ENCODE results near the gene NPTX1.
A peak's percentile ranks its signal among the peaks of the same experiment; 100 is the strongest.

Gene NPTX1

GRCh38 chr17:80475910-80476876 lies at the start of gene NPTX1:
TSS of gene NPTX1 (minus strand) at chr17:80476607. CDS start at chr17:80476446, 161 bp downstream.
- H3K9ac ChIP-seq (ENCODE audit: low read length) = peak within 1 kb of the TSS; percentile 61
- peak within 1 kb of the TSS; percentile 62 to 72 for H3K4me3 ChIP-seq (ENCODE audit: low read depth in 1 of 2, low read length in 2 of 2)
- peak within 1 kb of the TSS; percentile 74 for H3K27ac ChIP-seq (ENCODE audit: low read depth, low read length)
- H3K27me3 ChIP-seq (ENCODE audit: control insufficient read depth in 1 of 2, insufficient read depth in 2 of 2, low read length in 2 of 2) = peaks cover 0 to 32% of the 10 kb centered on the region in 2 donors
- H3K9me3 ChIP-seq (ENCODE audit: low read length) = no peaks in the 10 kb centered on the region
- H3K4me1 ChIP-seq (ENCODE audit: insufficient read depth, low read length) = peaks cover 26% of the 10 kb centered on the region
- peaks cover 16% of the 10 kb centered on the region for H3K36me3 ChIP-seq (ENCODE audit: insufficient read depth, low read length)

DNA sequence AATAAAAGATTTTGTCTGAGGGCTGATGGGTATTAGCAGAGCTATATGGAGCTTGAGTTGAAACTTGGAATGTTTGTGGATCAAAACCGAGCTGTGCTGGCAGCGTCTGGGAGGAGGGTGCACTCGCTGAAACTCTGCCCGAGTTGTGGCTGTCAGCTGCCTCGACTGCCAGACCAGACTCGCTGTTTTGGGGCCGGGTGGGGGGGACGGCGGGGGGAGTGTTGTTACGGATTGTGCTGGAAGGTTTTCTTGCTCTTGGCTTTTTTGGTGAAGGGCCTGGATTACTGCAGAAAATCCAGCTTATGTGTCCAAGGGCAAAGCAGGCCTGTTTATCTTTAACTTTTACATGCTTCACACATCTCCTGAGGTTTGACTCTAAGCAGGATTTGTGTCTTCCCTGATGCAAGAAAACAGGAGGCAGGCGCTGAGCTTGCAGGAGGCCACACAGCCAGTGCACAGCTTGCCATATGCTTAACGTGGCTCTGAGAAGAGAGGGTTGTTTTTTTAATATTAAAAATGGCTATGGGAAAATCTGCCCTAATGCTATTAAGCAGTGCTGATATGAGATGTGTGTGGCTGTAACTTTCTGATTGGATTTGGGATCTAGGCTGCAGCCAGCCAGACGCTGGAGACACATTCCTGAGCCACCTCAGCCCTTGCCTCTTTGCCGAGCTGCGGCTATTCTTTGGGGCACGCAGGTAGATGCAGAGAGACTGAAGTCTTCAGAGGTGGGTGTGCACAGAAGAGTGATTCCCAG lies 47.7 kb upstream of the NPTX1 start:
- H3K9ac ChIP-seq (ENCODE audit: low read length) = no peak overlapping the region
- H3K4me3 ChIP-seq (ENCODE audit: low read depth in 1 of 2, low read length in 2 of 2) = no peak overlapping the region
- no peaks in the 10 kb centered on the region for H3K9me3 ChIP-seq (ENCODE audit: low read length)
- peaks cover 27% of the 10 kb centered on the region for H3K4me1 ChIP-seq (ENCODE audit: insufficient read depth, low read length)
- H3K27me3 ChIP-seq (ENCODE audit: control insufficient read depth in 1 of 2, insufficient read depth in 2 of 2, low read length in 2 of 2) = no peaks in the 10 kb centered on the region
- H3K27ac ChIP-seq (ENCODE audit: low read depth, low read length) = peak overlapping the region; percentile 67
- H3K36me3 ChIP-seq (ENCODE audit: insufficient read depth, low read length) = no peaks in the 10 kb centered on the region

DNA sequence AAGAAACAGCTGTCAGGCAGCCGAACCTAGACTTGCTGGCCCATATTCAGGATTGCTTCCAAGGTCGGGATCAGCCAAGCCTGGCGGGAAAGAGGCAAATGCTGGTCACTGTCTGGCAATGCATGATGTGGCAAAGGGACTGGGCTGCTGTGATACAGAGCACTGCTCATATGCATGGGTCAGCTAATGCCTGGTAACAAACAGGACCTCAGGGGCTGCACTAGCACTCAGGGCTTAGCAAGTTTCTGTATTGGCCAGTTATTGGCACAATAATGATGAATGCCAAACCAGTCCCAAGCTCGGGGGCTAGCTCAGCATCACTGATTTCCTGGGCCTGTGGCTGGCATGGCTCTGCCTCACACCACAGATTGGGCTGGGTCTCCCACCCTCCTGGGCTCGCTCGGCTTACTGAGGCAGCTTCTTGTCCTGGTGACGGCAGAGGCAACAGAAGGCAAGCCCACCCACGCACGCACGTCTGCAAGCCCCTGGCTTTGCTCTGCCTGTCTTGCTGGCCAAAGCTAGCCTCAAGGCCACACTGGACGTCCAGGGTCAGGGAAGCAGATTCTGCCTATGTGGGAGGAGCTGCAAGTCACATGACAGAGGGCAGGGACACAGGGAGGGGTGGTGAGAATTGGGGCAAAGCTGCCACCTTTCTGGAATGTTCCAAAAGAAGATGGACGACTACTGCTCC lies 46.8 kb upstream of the NPTX1 start:
- peaks cover 21% of the 10 kb centered on the region for H3K4me1 ChIP-seq (ENCODE audit: insufficient read depth, low read length)
- no peak overlapping the region for H3K9ac ChIP-seq (ENCODE audit: low read length)
- H3K27ac ChIP-seq (ENCODE audit: low read depth, low read length) = no peak overlapping the region
- H3K9me3 ChIP-seq (ENCODE audit: low read length) = no peaks in the 10 kb centered on the region
- no peak overlapping the region for H3K4me3 ChIP-seq (ENCODE audit: low read depth in 1 of 2, low read length in 2 of 2)
- H3K27me3 ChIP-seq (ENCODE audit: control insufficient read depth in 1 of 2, insufficient read depth in 2 of 2, low read length in 2 of 2) = no peaks in the 10 kb centered on the region
- H3K36me3 ChIP-seq (ENCODE audit: insufficient read depth, low read length) = no peaks in the 10 kb centered on the region

DNA sequence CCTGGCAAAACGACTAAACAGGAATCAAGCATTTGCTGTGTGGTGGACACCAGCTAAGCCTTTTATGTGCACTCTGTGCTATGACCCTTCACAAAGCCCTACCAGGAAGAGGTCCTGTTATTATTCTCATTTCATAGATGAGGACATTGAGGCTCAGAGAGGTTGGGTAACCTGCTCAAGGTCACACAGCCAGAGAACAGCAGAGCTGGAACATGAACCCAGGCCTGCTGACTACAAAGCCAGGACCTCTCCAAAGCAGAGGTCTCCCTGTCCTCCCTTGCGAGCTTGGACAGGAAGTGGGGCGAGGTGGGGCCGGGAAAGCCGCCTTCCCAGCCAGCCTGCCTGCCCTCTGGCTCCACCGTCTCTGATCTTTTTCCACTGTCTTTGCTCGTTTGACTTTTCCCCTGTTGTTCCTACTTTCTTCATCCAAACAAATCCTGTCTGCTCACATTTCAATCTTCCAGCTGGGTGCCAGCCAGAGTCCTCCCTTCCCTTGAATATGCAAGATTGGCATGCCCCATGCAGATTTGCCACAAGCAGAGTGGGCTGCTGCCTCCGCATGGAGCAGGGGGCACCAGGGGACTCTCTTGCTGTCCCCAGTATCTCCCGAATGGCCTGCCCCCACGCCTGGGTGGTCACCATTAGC lies 44.5 kb upstream of the NPTX1 start:
- Histone ChIP-seq H3K4me3 (ENCODE audit: low read depth in 1 of 2, low read length in 2 of 2) (no peak overlapping the region), H3K27ac (ENCODE audit: low read depth, low read length) (no peak overlapping the region), H3K9ac (ENCODE audit: low read length) (no peak overlapping the region), H3K9me3 (ENCODE audit: low read length) (no peaks in the 10 kb centered on the region), H3K36me3 (ENCODE audit: insufficient read depth, low read length) (no peaks in the 10 kb centered on the region), H3K4me1 (ENCODE audit: insufficient read depth, low read length) (peaks cover 21% of the 10 kb centered on the region), H3K27me3 (ENCODE audit: control insufficient read depth in 1 of 2, insufficient read depth in 2 of 2, low read length in 2 of 2) (no peaks in the 10 kb centered on the region)

DNA sequence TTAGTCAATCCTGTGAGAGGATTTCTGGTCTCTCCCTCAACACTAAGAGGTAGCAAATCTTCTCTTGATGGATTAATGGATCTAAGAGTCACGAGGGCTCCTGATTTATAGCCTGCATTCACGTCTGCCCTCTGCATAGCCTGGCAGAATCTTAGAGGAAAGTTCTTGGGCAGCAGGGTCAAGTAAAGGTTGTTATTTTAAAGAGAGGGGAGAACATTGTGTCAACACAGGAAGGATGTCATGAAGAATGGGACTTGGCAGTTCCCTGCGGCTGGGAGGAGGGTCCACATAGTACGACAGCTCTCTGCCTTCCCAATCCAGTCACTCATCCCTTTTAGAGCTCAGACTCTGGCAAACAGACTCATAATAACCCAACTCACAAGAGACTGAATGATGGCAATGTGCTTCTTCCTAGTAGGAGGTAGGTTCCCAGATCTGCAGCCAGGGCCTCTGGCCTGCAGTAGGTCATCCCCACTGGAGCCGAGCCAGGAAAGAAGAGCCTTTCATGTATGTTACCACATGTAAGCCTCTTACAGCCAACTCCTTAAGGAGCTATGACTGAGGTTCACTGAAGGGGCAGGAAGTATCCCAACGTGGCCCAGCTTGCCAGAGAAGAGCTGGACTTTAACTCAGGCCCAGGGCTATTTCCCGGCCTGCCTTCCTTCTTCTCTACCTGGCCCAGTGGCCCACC lies 42.8 kb upstream of the NPTX1 start:
- Histone ChIP-seq H3K9me3 (ENCODE audit: low read length) (no peaks in the 10 kb centered on the region), H3K27ac (ENCODE audit: low read depth, low read length) (no peak overlapping the region), H3K4me3 (ENCODE audit: low read depth in 1 of 2, low read length in 2 of 2) (no peak overlapping the region), H3K9ac (ENCODE audit: low read length) (no peak overlapping the region), H3K4me1 (ENCODE audit: insufficient read depth, low read length) (peaks cover 10% of the 10 kb centered on the region), H3K36me3 (ENCODE audit: insufficient read depth, low read length) (no peaks in the 10 kb centered on the region), H3K27me3 (ENCODE audit: control insufficient read depth in 1 of 2, insufficient read depth in 2 of 2, low read length in 2 of 2) (no peaks in the 10 kb centered on the region)

GRCh38 chr17:80518392-80518791 lies 42.0 kb upstream of the NPTX1 start:
- Histone ChIP-seq H3K27me3 (ENCODE audit: control insufficient read depth in 1 of 2, insufficient read depth in 2 of 2, low read length in 2 of 2) (no peaks in the 10 kb centered on the region), H3K36me3 (ENCODE audit: insufficient read depth, low read length) (no peaks in the 10 kb centered on the region), H3K9me3 (ENCODE audit: low read length) (no peaks in the 10 kb centered on the region), H3K27ac (ENCODE audit: low read depth, low read length) (no peak overlapping the region), H3K9ac (ENCODE audit: low read length) (no peak overlapping the region), H3K4me1 (ENCODE audit: insufficient read depth, low read length) (peaks cover 2% of the 10 kb centered on the region), H3K4me3 (ENCODE audit: low read depth in 1 of 2, low read length in 2 of 2) (no peak overlapping the region)

GRCh38 chr17:80517641-80518040 lies 41.2 kb upstream of the NPTX1 start:
- Histone ChIP-seq H3K9me3 (ENCODE audit: low read length) (no peaks in the 10 kb centered on the region), H3K4me3 (ENCODE audit: low read depth in 1 of 2, low read length in 2 of 2) (no peak overlapping the region), H3K27ac (ENCODE audit: low read depth, low read length) (no peak overlapping the region), H3K27me3 (ENCODE audit: control insufficient read depth in 1 of 2, insufficient read depth in 2 of 2, low read length in 2 of 2) (no peaks in the 10 kb centered on the region), H3K9ac (ENCODE audit: low read length) (no peak overlapping the region), H3K4me1 (ENCODE audit: insufficient read depth, low read length) (no peaks in the 10 kb centered on the region), H3K36me3 (ENCODE audit: insufficient read depth, low read length) (no peaks in the 10 kb centered on the region)

DNA sequence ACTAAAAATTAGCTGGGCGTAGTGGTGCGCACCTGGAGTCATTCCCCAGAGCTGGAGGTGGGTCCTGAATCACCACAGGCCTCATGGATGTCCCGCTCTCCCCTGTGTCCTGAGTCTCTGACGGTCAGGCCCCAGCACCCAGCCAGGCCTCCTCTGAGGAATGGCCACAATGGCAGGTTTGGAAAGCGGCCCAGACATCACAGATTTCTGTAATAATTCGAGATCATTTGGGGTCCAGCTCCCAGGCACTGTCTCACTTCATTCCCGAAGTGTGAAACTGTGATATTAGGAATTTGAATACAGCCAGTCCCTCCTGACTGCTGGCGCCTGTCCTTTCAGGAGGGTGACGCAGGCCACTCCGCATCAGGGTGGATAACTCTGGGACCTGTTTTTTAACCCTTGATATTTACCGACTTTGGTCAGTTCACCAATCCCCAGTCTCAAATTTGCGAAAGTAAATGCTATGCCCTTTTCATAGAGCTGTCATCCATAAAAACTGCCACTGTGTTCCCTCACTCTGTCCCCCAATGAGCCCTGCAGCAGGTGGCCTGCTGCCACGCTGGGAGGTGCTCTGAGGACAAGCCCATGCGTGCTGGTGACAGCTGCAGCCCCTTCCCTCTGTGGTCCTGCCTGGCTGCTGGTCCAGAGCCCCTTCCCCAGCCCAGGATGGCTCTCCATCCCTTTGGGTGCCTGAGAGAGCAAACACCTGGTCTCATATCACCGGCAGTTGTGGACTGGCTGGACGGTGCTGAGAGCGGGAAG lies 39.9 kb upstream of the NPTX1 start:
- H3K9me3 ChIP-seq (ENCODE audit: low read length) = no peaks in the 10 kb centered on the region

GRCh38 chr17:80513892-80514291 lies 37.5 kb upstream of the NPTX1 start:
- Histone ChIP-seq H3K9ac (ENCODE audit: low read length) (no peak overlapping the region), H3K4me1 (ENCODE audit: insufficient read depth, low read length) (no peaks in the 10 kb centered on the region), H3K4me3 (ENCODE audit: low read depth in 1 of 2, low read length in 2 of 2) (no peak overlapping the region), H3K27ac (ENCODE audit: low read depth, low read length) (no peak overlapping the region), H3K36me3 (ENCODE audit: insufficient read depth, low read length) (no peaks in the 10 kb centered on the region), H3K27me3 (ENCODE audit: control insufficient read depth in 1 of 2, insufficient read depth in 2 of 2, low read length in 2 of 2) (no peaks in the 10 kb centered on the region), H3K9me3 (ENCODE audit: low read length) (no peaks in the 10 kb centered on the region)

More for the DNA sequence above, 39.9 kb upstream of the NPTX1 start:
- H3K27me3 ChIP-seq (ENCODE audit: control insufficient read depth in 1 of 2, insufficient read depth in 2 of 2, low read length in 2 of 2) = no peaks in the 10 kb centered on the region
- H3K4me3 ChIP-seq (ENCODE audit: low read depth in 1 of 2, low read length in 2 of 2) = no peak overlapping the region
- no peaks in the 10 kb centered on the region for H3K4me1 ChIP-seq (ENCODE audit: insufficient read depth, low read length)
- H3K36me3 ChIP-seq (ENCODE audit: insufficient read depth, low read length) = no peaks in the 10 kb centered on the region
- H3K9ac ChIP-seq (ENCODE audit: low read length) = no peak overlapping the region
- H3K27ac ChIP-seq (ENCODE audit: low read depth, low read length) = no peak overlapping the region

DNA sequence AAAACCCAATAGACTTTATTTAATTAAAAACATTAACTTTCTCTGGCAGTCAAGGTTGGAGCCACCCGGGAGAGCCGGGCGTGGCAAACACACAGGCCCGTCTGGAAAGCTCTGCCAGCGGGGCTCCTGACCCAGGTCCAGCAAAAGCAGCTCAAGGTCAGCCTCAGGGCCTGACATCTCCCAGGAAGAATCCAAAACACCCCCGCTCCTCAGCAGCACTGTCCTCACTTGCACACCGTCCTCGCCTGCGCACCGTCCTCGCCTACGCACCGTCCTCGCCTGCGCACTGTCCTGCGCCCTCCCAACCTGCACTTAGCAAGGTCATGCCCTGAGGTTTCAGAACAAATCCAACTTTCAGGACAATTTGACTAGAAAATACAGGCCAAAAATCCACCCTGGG lies 36.8 kb upstream of the NPTX1 start:
- H3K36me3 ChIP-seq (ENCODE audit: insufficient read depth, low read length) = no peaks in the 10 kb centered on the region
- no peaks in the 10 kb centered on the region for H3K4me1 ChIP-seq (ENCODE audit: insufficient read depth, low read length)
- no peaks in the 10 kb centered on the region for H3K9me3 ChIP-seq (ENCODE audit: low read length)
- H3K4me3 ChIP-seq (ENCODE audit: low read depth in 1 of 2, low read length in 2 of 2) = no peak overlapping the region
- no peak overlapping the region for H3K27ac ChIP-seq (ENCODE audit: low read depth, low read length)
- H3K27me3 ChIP-seq (ENCODE audit: control insufficient read depth in 1 of 2, insufficient read depth in 2 of 2, low read length in 2 of 2) = no peaks in the 10 kb centered on the region
- H3K9ac ChIP-seq (ENCODE audit: low read length) = no peak overlapping the region
